Measurements from ENCODE around the gene SAMD7.

SAMD7 gene

DNA sequence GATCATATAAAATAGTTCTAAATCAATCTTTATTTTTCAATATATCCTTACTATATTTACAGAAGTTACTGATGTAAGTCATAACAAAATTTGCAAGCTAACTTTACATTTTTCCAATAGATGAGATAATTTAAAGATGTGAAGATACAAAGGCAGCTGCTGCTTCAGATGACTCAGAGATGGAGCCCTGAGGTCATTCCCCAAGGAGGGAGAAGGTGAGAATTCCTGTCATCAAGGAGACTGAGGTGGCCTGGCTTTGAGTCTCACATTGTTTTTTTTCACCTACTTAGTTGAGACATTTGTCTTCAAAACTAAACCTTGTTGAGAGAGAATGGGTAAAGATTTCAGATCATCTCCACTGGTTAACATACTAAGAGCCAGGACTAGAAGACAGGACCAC, 3.9 kb upstream of the SAMD7 start:
- no peak for DNase-seq (ENCODE audit: low read depth in 2 of 3, low spot score in 2 of 3)

DNA sequence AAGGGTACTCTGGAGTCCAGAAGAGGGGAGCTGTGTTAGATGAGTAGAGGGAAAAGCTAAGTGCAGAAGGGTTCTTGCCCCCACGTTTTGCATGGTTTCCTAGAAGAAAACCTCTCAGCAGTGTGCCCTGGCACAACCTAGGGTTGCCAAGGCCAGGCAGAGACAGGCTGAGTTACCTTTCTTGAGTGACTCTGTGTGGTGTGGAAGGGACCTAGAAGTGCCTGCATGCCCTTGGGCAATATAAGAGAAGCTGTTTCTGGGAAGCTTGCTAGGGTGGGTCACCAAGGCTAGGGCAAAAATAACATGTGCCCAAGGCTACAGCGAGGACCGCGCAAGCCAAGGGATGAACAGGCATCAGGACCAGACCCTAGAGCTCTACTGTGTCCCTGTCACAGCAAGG, 3.4 kb upstream of the SAMD7 start:
- DNase-seq (ENCODE audit: low read depth in 2 of 3, low spot score in 2 of 3), result no peak

GRCh38 chr3:169913323-169913722, 2.0 kb downstream of the SAMD7 start:
- no peak for DNase-seq (ENCODE audit: low read depth in 2 of 3, low spot score in 2 of 3)

- DNase-seq (ENCODE audit: low read depth in 2 of 3, low spot score in 2 of 3), result no peak
Measured at GRCh38 chr3:169914321-169914720, 2.9 kb downstream of the SAMD7 start.

GRCh38 chr3:169923189-169923588, 11.8 kb downstream of the SAMD7 start:
- no peak for DNase-seq (ENCODE audit: low read depth in 2 of 3, low spot score in 2 of 3)

- DNase-seq (ENCODE audit: low read depth in 2 of 3, low spot score in 2 of 3), result no peak
Measured at GRCh38 chr3:169923831-169924230, 12.5 kb downstream of the SAMD7 start.

- no peak for DNase-seq (ENCODE audit: low read depth in 2 of 3, low spot score in 2 of 3)
Measured at GRCh38 chr3:169929830-169930519, 18.6 kb downstream of the SAMD7 start.

GRCh38 chr3:169930843-169931242, 19.5 kb downstream of the SAMD7 start:
- no peak for DNase-seq (ENCODE audit: low read depth in 2 of 3, low spot score in 2 of 3)

- no peak for DNase-seq (ENCODE audit: low read depth in 2 of 3, low spot score in 2 of 3)
Measured at GRCh38 chr3:169931747-169932520, 20.6 kb downstream of the SAMD7 start.

DNA sequence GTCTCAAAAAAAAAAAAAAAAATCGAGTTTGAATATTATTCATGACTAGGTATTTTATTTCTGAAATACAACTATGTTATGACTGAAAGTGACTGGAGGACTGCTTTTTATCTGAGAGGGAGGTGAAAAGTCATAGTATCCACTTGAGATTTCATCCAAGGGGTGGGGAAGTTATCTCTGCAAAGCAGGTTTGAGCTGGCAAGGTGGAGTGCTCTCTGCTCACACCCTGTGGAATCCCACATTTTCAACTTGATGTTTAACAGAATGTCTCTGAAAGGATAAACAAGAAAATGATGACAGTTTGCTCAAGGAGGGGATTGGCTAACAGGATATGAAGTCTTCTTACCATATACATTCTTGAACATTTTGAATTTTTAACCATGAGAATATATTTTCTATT, 27.9 kb downstream of the SAMD7 start:
- DNase-seq (ENCODE audit: low read depth in 2 of 3, low spot score in 2 of 3), result no peak

- no peak for DNase-seq (ENCODE audit: low read depth in 2 of 3, low spot score in 2 of 3)
Measured at GRCh38 chr3:169939751-169940150, 28.4 kb downstream of the SAMD7 start.

- no peak for DNase-seq (ENCODE audit: low read depth in 2 of 3, low spot score in 2 of 3)
Measured at GRCh38 chr3:169940470-169941181, 29.3 kb downstream of the SAMD7 start.

DNA sequence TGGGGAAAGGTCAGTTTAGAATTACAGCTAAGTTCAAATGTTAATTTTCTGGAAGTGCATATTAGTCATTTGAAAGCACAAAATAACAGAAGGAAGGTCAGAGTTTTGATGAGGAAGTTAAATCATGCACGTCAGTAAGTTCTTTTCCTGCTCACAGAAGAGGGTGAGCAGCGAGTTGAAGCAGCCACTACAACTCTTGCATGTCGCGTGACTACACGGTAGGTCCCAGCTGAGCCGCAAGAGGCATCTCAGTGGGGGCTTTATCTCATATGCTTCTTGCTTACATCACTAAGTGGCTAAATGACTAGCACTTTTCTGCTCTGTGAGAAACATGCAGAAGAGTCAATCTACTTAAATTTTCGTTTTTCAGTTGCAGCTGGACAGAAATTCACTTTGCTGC, 33.9 kb downstream of the SAMD7 start:
- peak in 2 of 3 experiments; percentile 4 to 11 for DNase-seq (ENCODE audit: low read depth in 2 of 3, low spot score in 2 of 3)

- DNase-seq (ENCODE audit: low read depth in 2 of 3, low spot score in 2 of 3), result no peak
Measured at GRCh38 chr3:169946336-169946735, 35.0 kb downstream of the SAMD7 start.

GRCh38 chr3:169948559-169949448, 37.4 kb downstream of the SAMD7 start:
- DNase-seq (ENCODE audit: low read depth in 2 of 3, low spot score in 2 of 3), result no peak

- no peak for DNase-seq (ENCODE audit: low read depth in 2 of 3, low spot score in 2 of 3)
Measured at GRCh38 chr3:169952045-169952444, 40.7 kb downstream of the SAMD7 start.

- no peak for DNase-seq (ENCODE audit: low read depth in 2 of 3, low spot score in 2 of 3)
Measured at GRCh38 chr3:169953462-169954141, 42.2 kb downstream of the SAMD7 start.

GRCh38 chr3:169954142-169954756, 42.9 kb downstream of the SAMD7 start:
- DNase-seq (ENCODE audit: low read depth in 2 of 3, low spot score in 2 of 3), result no peak

GRCh38 chr3:169955406-169955805, 44.0 kb downstream of the SAMD7 start:
- DNase-seq (ENCODE audit: low read depth in 2 of 3, low spot score in 2 of 3), result no peak

DNA sequence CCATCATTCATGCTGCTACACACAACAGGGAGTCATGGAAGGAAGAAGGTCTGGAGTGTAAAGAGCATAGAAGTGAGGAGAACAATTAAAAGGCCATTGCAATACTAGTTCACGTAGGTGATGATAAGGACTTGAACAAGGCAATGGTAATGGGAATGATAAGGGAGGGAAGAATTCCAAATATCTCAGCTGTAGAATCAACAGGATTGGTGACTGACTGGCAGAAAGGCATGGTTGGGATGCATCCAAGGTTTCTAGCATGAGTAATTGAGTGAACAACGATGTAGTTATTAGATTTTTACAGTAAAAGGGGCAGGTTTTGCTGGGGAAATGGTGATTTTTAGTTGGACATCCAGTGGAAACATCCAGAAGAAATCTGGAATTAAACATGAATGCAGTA, 52.8 kb downstream of the SAMD7 start:
- no peak for DNase-seq (ENCODE audit: low read depth in 2 of 3, low spot score in 2 of 3)
